ENCODE results near the gene GBX2. TPM values are rescaled to one million over a fixed set of nuclear protein-coding genes. Genes with fewer than 3 reads are reported as not detected.

The GBX2 gene
- total and polyA plus RNA-seq, 2 of the 8 experiments (the other 6 are each of a cell fraction or from before 2014, with no cell fraction given), result 0.38 to 0.89 TPM

GRCh38 chr2:236177967-236178889, 10.0 kb upstream of the GBX2 start:
- POLR2A ChIA-PET (ENCODE audit: partially characterized antibody), result interaction anchor here (0.6 to 1.8 kb wide), 5 partner anchors 9 to 535 kb away, joined by 3 to 7 read pairs (median 5); partner anchors contain the start of gene GBX2
- H3K27me3 ChIP-seq (replicated peaks in 1 of 4; ENCODE audit: control insufficient read depth in 3 of 4, extremely low read depth in 1 of 4, insufficient read depth in 3 of 4, low read length in 3 of 4), result peaks cover 41 to 66% (median 58%) of the 10 kb centered on the region in 4 experiments
- FAIRE-seq, result no peak
- no peak overlapping the region for H4K8ac ChIP-seq (ENCODE audit: extremely low read depth, insufficient read depth, low read length)
- no peak overlapping the region for H2BK12ac ChIP-seq (ENCODE audit: low read depth, low read length)
- H3K23ac ChIP-seq (ENCODE audit: insufficient read length), result no peak overlapping the region
- no peaks in the 10 kb centered on the region for H3K9me3 ChIP-seq (ENCODE audit: insufficient read depth in 2 of 2, low read depth in 1 of 2, low read length in 1 of 2)
- H3K36me3 ChIP-seq (ENCODE audit: control insufficient read depth in 2 of 4, insufficient read depth in 4 of 4, low read length in 3 of 4), result no peaks in the 10 kb centered on the region
- peaks cover 11 to 28% (median 16%) of the 10 kb centered on the region in 4 experiments for H3K4me1 ChIP-seq (replicated peaks in 1 of 4; ENCODE audit: control insufficient read depth in 3 of 4, insufficient read depth in 4 of 4, low read length in 3 of 4)
- peaks cover 8% of the 10 kb centered on the region; the same call in 1 of the 2 replicates for H3K23me2 ChIP-seq (ENCODE audit: low read depth, low read length)
- no peak overlapping the region for H3K14ac ChIP-seq (ENCODE audit: insufficient read length)
- H2BK120ac ChIP-seq (replicated peaks; ENCODE audit: low read depth, low read length), result no peak overlapping the region
- H3K4me3 ChIP-seq (ENCODE audit: extremely low read depth in 1 of 4, insufficient read depth in 2 of 4, low read depth in 3 of 4, low read length in 4 of 4), result peak overlapping the region; percentile 34 to 59 (median 38)
- H4K20me1 ChIP-seq (replicated peaks in 1 of 2; ENCODE audit: control insufficient read depth in 1 of 2, insufficient read depth in 2 of 2, low read length in 2 of 2), result peaks cover 6 to 14% of the 10 kb centered on the region in 2 experiments
- CTCF ChIA-PET (ENCODE audit: partially characterized antibody), result interaction anchor here (0.6 to 9.4 kb wide), 70 partner anchors 9 to 1047 kb away, joined by 3 to 87 read pairs (median 5); partner anchors contain the start of gene GBX2
- H3K9ac ChIP-seq (replicated peaks in 1 of 4; ENCODE audit: extremely low read depth in 1 of 4, low read depth in 3 of 4, low read length in 3 of 4), result no peak overlapping the region
- H3K56ac ChIP-seq (replicated peaks; ENCODE audit: insufficient read length, low read depth, low read length), result no peak overlapping the region
- peak overlapping the region; percentile 48; the same call in 1 of the 2 replicates for H3K18ac ChIP-seq (ENCODE audit: extremely low read depth, low read length)
- no peak overlapping the region for H2AFZ ChIP-seq (ENCODE audit: low read length)
- H2BK15ac ChIP-seq (ENCODE audit: low read length), result no peak overlapping the region
- peak in 1 of 2 experiments; percentile 94 for DNase-seq (ENCODE audit: low read depth in 1 of 2, low spot score in 2 of 2)
- no peaks in the 10 kb centered on the region for H3K79me2 ChIP-seq (ENCODE audit: control insufficient read depth in 1 of 2, insufficient read depth in 2 of 2, low read length in 2 of 2)
- no peak overlapping the region; the same call in 1 of the 2 replicates for H2BK5ac ChIP-seq (ENCODE audit: low read depth, low read length)
- H3K4me2 ChIP-seq (ENCODE audit: insufficient read depth in 1 of 2, low read depth in 2 of 2, low read length in 2 of 2), result peak overlapping the region; percentile 64 to 81
- no peak overlapping the region for H2AK5ac ChIP-seq (ENCODE audit: low read depth, low read length)
- H4K91ac ChIP-seq (replicated peaks; ENCODE audit: insufficient read length, low read length), result no peak overlapping the region
- H4K5ac ChIP-seq (ENCODE audit: insufficient read length, low read depth, low read length), result no peak overlapping the region
- H3K79me1 ChIP-seq (ENCODE audit: low read depth, low read length), result no peaks in the 10 kb centered on the region
- H3K27ac ChIP-seq (ENCODE audit: low read depth, low read length), result no peak overlapping the region
- 8% methylated on average over 45 of the region's 65 CpGs; no CpG with 5 or more reads in 1 of the 2 experiments for WGBS, 2 experiments (ENCODE audit: extremely low coverage in 1 of 2, insufficient coverage in 1 of 2, insufficient read length in 1 of 2, insufficient replicate concordance in 2 of 2, low coverage in 1 of 2, low lambda C conversion rate in 2 of 2, missing lambda C conversion rate in 1 of 2)
- no peak overlapping the region for H2BK20ac ChIP-seq (ENCODE audit: low read length)
- no peak overlapping the region for H3K4ac ChIP-seq (replicated peaks; ENCODE audit: insufficient read length, low read depth, low read length)
- peak; percentile 80 to 95 (median 93) for TF ChIP-seq CTCF (IDR thresholded peaks at IDR 0.05; ENCODE audit: control extremely low read depth in 1 of 3, insufficient read depth in 1 of 3, low read depth in 1 of 3, low read length in 3 of 3)
- TF ChIP-seq SRF (IDR thresholded peaks at IDR 0.05; ENCODE audit: low read depth, low read length), result no peak
- no peak for TF ChIP-seq RNF2 (IDR thresholded peaks at IDR 0.05; ENCODE audit: borderline replicate concordance, low read depth, low read length, missing control alignments, poor library complexity, severe bottlenecking)
- TF ChIP-seq RAD21 (IDR thresholded peaks at IDR 0.05 in 1 of 2, conservative IDR thresholded peaks at IDR 0.05 in 1 of 2; ENCODE audit: low read depth in 2 of 2, low read length in 2 of 2), result peak; percentile 60 to 69
- TF ChIP-seq ASH2L (IDR thresholded peaks at IDR 0.05; ENCODE audit: low read length), result peak; percentile 42
- no peak for TF ChIP-seq ATF3 (IDR thresholded peaks at IDR 0.05; ENCODE audit: insufficient read depth, low read depth, low read length)

Measured in H1 (cell line).